ENCODE data around the gene DNAJB12.
"Not testable (repeated sequence)": the region's sequence is repeated elsewhere in the genome, so short reads cannot be mapped to it uniquely, and the experiment has no call there.

DNAJB12 gene

GRCh38 chr10:72386916-72387586 lies 32.3 kb upstream of the DNAJB12 start:
- no peak for DNase-seq (ENCODE audit: low read depth in 2 of 2)
- no peak for TF ChIP-seq CTCF (IDR thresholded peaks at IDR 0.05; ENCODE audit: low read depth, low read length)
- no peak overlapping the region for H3K4me3 ChIP-seq (replicated peaks in 1 of 2; ENCODE audit: low read depth in 2 of 2, low read length in 2 of 2)

GRCh38 chr10:72385724-72386123 lies 31.0 kb upstream of the DNAJB12 start:
- no peak overlapping the region for H3K4me3 ChIP-seq (replicated peaks in 1 of 2; ENCODE audit: low read depth in 2 of 2, low read length in 2 of 2)
- no peak for TF ChIP-seq CTCF (IDR thresholded peaks at IDR 0.05; ENCODE audit: low read depth, low read length)
- DNase-seq (ENCODE audit: low read depth in 2 of 2), result no peak

GRCh38 chr10:72384982-72385381 lies 30.3 kb upstream of the DNAJB12 start:
- not testable (repeated sequence) for DNase-seq (ENCODE audit: low read depth in 2 of 2); H3K4me3 ChIP-seq (replicated peaks in 1 of 2; ENCODE audit: low read depth in 2 of 2, low read length in 2 of 2)

- H3K4me3 ChIP-seq (replicated peaks in 1 of 2; ENCODE audit: low read depth in 2 of 2, low read length in 2 of 2), result no peak overlapping the region
- DNase-seq (ENCODE audit: low read depth in 2 of 2), result no peak
- no peak for TF ChIP-seq CTCF (IDR thresholded peaks at IDR 0.05; ENCODE audit: low read depth, low read length)
These were observed 25.1 kb upstream of the DNAJB12 start for GRCh38 chr10:72379776-72380175.

GRCh38 chr10:72379062-72379461 lies 24.3 kb upstream of the DNAJB12 start:
- no peak for TF ChIP-seq CTCF (IDR thresholded peaks at IDR 0.05; ENCODE audit: low read depth, low read length)
- no peak overlapping the region for H3K4me3 ChIP-seq (replicated peaks in 1 of 2; ENCODE audit: low read depth in 2 of 2, low read length in 2 of 2)
- DNase-seq (ENCODE audit: low read depth in 2 of 2), result no peak

GRCh38 chr10:72375585-72375984 lies 20.9 kb upstream of the DNAJB12 start:
- DNase-seq (ENCODE audit: low read depth in 2 of 2), result peak; percentile 17 to 24
- peak; percentile 23 for TF ChIP-seq CTCF (IDR thresholded peaks at IDR 0.05; ENCODE audit: low read depth, low read length)

GRCh38 chr10:72375173-72375572 lies 20.5 kb upstream of the DNAJB12 start:
- no peak for TF ChIP-seq CTCF (IDR thresholded peaks at IDR 0.05; ENCODE audit: low read depth, low read length)
- H3K4me3 ChIP-seq (replicated peaks in 1 of 2; ENCODE audit: low read depth in 2 of 2, low read length in 2 of 2), result no peak overlapping the region
- peak in 1 of 2 donors; percentile 23 for DNase-seq (ENCODE audit: low read depth in 2 of 2)

More at GRCh38 chr10:72375585-72375984, 20.9 kb upstream of the DNAJB12 start:
- H3K4me3 ChIP-seq (replicated peaks in 1 of 2; ENCODE audit: low read depth in 2 of 2, low read length in 2 of 2), result no peak overlapping the region
